GM21723 (cell line): ENCODE results near the gene TRPC4.

Source experiments
- ATAC-seq: cut with Tn5 transposase; IDR thresholded peaks from one replicate; pipeline ENCODE4 v1.9.1; 2021; ENCODE audit warnings: mild to moderate bottlenecking, moderate library complexity; ENCODE audit not compliant: unreplicated experiment

The TRPC4 gene

DNA sequence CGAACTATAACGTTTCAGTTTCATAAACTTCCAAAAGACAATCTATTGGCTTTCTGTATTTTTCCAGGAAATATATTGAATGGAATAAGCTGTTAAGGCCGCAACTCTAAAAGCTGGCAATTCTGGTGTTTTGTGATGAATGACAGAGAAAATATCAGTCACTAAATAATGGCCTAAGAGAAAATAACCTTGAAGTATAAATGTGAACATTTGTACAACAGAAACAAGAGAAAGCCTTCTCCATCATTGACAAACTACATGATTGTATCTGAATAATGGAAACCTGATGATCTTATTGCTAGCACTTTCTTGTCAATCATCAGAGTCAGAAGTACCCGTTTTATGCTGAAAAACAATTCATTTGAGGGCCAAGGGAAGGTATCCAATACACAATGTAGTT is 134.3 kb downstream of the TRPC4 start:
- ATAC-seq = no peak

- no peak for ATAC-seq
Measured at GRCh38 chr13:37729876-37730275, 139.7 kb downstream of the TRPC4 start.

DNA sequence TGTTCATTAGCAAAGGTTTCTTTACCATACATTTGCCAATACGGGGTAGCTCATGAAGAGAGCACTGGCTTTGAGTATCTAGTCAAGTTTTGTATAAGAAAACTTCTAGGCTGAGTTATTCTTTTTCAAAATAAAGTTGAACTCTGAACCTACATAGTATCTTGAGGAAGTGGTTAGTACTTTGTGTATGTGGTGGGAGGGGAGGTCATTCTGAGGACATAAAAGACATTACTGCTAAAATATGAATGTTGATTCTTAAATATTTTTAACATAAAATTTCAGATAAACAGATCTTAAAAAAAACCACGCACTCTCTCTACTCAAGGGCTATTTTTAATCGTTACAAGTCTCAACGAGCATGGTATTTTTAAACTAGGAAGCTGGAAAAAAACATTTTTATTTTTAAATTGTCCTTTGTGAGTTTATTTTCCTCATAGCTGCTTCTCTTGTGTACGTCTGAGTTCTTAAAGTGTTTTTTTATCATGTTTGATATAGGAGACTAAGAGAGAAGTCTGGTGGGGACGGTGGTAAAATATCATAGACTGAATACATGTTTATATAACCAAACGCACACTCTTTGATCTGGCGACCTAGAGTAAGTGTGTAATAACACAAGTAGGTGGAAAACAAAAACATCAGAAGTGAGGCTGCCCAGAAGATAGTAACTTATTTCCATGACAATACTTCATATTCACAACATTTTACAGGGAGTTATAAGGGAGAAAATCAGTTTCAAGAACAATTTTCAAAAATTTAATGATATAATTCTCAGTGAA is 153.0 kb downstream of the TRPC4 start:
- no peak for ATAC-seq

DNA sequence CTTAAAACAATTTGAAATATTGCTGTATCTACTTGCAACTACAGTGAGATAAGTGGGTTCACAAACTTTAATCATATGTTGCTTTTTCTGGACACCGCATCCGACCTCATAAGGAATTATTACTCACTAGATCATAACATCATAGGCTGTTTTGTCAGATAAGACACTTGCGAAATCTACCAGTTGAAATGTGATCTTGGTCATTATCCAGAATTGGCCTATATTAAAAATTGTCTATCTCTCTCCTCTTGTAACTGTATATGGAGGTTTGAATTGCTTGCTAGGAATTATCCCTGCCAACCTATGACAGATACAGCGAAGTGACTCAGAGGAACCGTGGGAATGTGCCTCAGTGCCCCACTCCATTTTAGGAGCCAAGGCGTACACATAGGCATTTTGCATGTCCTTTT is 154.0 kb downstream of the TRPC4 start:
- no peak for ATAC-seq

GRCh38 chr13:37709318-37709717 is 160.3 kb downstream of the TRPC4 start:
- no peak for ATAC-seq

GRCh38 chr13:37707739-37708500 is 161.7 kb downstream of the TRPC4 start:
- no peak for ATAC-seq

DNA sequence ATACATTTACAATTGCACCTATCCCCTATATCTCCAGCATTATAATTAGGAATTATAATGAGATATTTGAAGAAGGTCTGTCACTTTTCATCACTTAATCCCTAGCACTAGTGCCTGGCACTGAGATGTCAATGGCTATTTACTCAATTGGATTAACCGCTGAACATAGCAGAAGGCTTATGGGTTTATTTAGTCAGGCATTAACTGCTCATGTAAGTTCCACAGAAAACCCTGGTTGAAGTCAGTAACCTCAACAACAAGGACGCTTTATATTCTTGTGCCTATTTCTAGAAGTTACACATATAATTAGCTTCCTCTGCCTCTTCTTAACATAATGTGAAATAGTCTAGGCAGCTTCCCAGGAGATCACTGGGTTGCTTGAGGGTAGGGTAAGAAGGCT is 163.5 kb downstream of the TRPC4 start:
- ATAC-seq = no peak

- no peak for ATAC-seq
Measured at GRCh38 chr13:37701972-37702371, 167.6 kb downstream of the TRPC4 start.

- no peak for ATAC-seq
Measured at GRCh38 chr13:37701306-37701705, 168.3 kb downstream of the TRPC4 start.

DNA sequence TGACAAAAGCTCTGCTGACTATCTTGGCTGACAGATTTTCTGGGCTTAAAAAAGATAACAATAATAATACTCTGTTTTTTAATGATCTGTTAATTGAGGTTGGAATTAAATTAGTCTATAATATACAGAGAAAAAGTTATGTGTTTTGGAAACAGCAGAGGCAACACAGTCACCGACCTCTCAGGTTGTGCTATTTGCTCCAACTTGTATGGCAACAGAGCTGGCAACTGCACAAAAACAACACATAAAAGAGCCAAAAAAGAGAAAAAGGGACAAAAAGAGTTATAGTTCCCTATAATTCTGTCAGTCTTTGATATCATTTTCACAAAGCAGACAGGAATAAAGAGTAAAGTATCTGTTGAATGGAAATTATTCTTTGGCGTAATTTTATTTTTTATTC is 168.7 kb downstream of the TRPC4 start:
- ATAC-seq = no peak

DNA sequence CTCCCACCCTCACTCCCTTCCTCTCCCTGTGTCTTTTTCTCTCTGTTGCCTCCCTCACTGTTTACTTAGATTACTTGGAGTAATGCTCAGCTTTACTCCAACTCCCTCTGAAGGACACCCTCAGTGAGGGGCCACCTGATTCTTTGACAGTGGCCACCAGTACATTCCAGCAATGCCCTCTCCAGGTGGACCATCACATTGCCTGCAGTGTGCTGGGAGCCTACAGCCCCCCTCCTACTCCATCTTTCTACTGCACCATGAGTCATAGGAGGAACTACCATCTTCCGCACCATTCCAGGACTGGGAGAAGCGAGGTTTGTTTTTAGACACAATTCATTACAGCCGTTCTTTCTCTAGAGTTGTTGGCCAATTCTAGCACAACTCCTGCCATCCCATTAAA is 174.4 kb downstream of the TRPC4 start:
- no peak for ATAC-seq

- ATAC-seq = no peak
Measured at GRCh38 chr13:37690361-37690760, 179.2 kb downstream of the TRPC4 start.

GRCh38 chr13:37686501-37686900 is 183.1 kb downstream of the TRPC4 start:
- ATAC-seq = no peak

DNA sequence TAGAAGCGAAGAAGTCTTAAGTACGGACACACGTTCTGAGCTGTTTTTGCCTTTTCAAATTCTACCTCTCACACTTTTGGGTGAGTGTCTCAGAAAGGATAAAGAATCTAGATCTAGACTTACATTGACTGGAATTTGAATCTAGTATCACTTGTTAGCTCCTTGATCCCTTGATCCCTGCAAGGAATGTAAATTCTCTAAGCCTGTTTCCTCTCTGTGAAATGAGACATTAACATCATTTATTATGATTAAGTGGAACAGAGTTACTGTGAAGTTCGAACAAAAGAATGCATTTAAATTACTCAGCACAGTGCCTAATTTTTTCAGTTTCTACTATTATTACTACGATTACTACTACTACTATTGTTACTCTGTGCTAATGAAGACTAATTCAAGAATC is 184.4 kb downstream of the TRPC4 start:
- no peak for ATAC-seq

- no peak for ATAC-seq
Measured at GRCh38 chr13:37682496-37682895, 187.1 kb downstream of the TRPC4 start.

DNA sequence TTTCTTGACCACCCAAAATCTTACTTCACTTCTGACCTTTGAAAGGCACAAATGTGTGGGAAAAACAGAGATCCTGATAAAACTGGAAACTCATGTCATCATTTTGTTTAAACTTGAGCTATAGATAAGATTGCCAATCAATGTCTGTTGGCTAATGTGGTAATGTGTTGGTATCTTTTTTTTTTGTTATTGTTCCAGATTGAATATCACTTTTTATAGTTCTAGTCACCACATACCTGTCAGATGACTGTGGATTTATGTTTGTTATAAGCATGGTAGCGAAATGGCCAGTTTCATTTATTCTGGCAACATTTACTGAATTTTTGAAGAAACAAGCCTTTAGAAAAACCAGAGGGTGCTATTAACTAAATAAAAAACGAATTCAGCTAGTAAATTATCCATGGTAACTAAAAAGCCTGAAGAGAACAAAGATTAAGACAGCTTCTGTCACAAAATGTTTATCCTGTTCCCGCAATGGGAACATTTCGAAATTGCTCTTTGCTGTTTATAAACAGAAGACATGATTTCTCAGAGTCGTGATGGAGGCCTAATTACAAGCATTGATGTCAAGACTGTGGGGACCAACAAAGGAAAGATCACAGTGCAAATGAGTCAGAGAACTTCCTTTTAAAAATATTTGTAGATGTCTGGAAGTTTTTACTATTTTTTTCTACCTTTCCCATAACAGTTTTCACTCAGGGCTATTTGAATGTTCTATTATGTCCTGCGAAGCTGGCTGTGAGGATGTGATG is 188.1 kb downstream of the TRPC4 start:
- no peak for ATAC-seq

DNA sequence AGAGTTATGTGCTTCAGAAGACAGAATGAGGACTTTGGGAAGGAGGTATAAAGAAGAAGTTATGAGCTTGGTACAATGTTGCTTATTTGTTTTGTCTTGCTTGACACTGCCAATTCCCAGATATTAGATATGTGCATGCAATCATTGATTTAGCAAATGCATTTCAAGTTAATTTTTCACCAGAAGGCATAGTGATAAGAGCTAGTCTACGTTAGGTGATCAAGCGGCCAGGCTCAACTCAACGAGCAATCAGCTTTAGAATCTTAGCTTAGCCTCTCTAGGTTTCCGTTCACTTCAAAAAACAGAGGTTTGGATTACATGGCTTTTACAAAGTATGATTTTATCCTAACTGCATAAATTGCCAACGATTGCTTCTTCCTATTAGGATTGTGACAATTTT is 189.4 kb downstream of the TRPC4 start:
- no peak for ATAC-seq

DNA sequence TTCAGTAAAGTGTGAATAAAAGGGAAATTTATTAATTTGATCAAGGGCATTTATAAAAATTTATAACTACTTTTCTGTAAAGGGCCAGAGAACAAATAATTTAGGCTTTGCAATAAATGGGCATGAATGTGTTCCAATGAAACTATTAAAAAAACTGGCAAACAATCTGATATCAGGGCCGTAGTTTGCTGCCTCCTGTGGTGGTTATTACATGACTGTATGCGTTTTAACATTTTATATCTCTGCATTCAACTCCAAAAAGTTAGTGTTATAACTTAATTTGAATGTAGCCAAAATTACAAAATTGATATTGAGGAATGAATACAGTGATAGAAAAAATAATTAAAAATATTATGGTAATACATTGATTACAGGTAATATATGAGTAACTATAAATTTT is 190.5 kb downstream of the TRPC4 start:
- ATAC-seq = no peak

DNA sequence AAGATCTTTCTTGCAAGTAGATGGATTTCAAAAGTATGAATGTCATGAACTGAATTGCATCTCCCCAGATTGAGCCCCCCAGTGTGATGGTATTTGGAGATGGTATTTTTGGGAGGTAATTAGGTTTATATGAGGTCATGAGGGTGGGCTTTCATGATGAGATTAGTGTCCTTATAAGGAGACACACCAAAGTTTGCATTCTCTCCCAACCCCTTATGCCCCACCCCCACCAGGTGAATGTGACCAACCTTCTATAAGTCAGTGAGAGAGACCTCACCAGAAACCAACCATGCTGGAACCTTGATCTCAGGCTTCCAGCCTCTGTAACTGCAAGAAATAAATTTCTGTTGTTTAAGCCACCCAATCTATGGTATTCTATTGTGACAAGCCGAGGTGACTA is 199.7 kb downstream of the TRPC4 start:
- no peak for ATAC-seq

GRCh38 chr13:37667702-37668101 is 201.9 kb downstream of the TRPC4 start:
- no peak for ATAC-seq

DNA sequence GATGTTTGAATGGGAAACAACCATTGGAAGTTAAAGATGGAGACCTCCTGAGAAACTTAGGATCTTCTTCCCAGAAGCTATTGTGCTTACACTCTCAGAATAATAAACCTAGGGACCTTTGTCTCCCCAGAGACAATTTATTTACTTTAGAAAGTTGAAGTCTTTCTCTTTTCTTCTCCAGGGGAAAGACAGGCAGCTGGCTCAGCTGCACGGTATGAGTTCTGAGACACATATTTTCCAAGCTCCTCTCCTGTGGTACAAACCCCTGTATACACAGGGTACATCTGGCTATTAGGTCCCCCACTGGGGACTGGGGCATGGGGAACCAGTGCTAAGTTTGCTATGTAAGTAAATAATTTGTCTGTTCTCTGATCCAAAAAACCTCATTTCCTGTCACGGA is 203.5 kb downstream of the TRPC4 start:
- ATAC-seq = no peak

DNA sequence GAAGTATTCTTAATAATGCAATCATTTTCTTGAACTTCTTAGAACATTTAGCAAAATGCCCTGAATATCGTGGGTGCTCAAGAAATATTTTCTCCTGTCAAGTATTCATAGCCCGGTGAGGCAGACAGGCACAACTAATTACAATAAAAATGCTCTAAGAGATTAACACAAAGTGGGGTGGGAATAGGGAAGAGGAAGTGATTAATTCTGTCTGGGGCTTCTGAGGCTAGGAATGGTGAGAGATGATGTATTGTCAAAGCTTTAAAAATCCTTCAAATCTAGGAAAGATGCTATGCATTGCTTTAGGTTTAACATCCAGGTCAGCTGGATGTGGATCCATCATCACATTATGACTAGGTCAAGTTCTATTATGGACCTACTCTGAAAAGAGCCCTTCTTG is 204.2 kb downstream of the TRPC4 start:
- no peak for ATAC-seq
